Measurements from ENCODE around the gene MGLL.

MGLL gene

DNA sequence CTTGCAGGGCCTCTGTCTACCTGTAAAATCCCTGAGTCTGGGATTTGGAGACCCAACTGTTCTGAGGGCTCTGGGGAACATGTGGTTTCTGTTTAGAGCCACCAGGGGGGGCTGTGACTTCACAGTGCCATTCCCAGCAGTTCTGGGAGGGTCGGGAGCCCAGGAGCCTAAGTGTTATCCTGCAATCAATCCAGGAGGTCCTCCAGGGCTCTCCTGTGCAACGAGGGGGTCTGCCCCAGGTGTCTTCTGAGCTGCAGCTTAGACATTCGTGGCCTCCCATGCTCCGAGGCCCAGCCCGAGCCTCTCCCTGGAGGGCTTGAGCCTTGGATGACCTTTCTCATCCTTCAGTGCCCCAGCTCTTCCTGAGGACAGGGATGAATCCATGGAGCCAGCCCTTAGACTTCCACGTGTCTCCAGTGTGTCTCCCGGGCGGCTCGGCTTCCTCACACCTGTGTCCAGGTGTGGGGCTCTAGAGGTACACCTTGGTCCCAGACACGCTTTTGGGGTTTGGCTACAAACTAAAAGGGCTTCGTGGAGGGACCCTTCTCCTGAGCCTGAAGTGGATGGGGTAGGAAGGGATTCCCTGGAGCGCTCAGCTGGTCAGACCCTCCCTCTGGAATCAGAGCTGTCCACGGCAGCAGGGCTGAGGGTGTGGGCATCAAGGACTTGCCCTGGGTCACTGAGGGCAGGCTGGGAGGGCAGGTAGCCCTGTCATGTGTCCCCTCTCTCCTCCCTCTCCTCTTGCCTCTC lies 169.9 kb downstream of the MGLL start:
- DNase-seq (ENCODE audit: low read depth) = no peak

GRCh38 chr3:127651516-127652172 lies 170.7 kb downstream of the MGLL start:
- no peak for DNase-seq (ENCODE audit: low read depth)

GRCh38 chr3:127650236-127650635 lies 172.1 kb downstream of the MGLL start:
- no peak for DNase-seq (ENCODE audit: low read depth)

GRCh38 chr3:127647845-127648204 lies 174.5 kb downstream of the MGLL start:
- DNase-seq (ENCODE audit: low read depth) = no peak

DNA sequence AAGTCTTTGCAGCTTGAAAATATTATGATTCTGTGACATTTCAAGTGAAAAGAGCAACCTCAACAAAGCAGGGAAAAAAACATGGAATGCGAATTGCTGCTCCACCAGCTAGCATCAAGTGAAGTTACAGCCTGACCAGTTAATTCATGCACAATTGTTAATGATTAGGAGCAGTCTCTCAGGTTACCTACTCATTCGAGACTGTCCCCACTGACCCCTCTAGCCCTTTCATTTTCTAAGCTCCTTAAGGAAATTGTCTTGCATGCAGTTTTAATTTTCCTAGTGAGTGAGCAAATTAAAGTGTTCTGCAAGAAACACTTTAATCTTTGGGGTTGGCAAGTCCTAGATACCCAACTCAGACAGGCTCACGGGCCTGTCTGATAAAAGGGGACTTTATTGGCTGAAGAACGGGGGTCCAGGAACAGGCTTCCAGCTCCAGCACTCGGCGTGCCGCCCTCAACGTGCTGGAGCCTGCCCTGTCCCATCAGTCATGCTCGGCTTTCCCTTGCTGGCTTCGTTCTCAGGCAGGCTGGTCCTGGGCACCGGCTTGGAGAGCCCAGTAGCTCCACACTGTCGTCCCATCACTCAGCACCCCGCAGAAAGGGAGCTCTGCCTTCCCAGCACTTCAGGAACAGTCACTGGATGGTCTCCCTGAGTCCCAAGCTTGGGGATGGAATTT lies 175.0 kb downstream of the MGLL start:
- DNase-seq (ENCODE audit: low read depth) = no peak

DNA sequence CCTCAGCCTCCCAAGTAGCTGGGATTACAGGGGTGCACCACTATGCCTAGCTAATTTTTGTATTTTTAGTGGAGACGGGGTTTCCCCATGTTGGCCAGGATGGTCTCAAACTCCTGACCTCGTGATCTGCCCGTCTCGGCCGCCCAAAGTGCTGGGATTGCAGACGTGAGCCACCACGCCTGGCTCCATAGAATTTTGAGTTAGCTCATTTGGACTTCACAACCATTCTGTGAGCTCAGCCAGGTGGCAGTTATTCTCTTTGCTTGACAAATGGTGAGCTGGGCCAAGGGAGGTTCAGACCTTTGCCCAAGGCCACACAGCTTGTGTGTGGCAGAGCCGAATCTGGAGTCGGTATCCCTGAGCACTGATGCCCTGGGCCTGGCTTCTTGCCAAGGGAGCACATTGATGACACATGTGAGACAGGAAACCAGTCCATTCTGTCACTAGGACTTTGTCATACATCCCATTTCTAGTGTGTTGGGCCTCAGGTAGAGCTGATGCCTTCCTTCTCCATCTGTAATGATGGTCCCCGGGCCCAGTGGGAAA lies 175.7 kb downstream of the MGLL start:
- no peak for DNase-seq (ENCODE audit: low read depth)

DNA sequence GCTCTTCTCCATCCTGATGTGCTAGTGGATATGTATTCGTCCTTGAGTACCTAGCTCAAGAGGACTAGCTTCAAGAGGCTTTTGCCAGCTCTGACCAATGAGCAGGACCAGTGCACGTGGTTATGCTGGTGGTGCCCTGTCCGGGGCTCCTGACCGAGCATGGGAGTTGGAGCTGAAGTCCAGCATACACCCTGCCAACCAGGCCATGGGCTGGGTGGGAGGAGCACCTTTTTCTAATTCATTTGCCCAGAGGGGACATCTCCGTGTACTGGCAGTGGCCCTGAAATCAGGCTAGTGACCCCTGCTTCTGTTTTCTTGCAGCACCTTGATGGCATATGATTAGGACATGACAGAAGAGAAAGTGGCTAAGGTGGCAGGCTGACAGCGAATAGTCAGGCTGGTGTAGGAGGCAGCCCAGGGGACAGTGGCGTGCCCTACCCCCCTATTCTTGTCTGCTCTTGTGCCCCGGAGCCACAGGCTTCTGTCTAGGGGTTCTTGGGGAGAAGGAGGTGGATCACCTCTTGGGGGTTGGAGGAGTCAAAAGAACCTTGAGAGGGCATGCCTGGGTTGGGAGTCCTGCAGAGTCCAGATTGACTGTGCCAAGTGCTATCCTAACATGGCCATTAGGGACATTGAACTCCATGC lies 176.8 kb downstream of the MGLL start:
- DNase-seq (ENCODE audit: low read depth) = no peak

- no peak for DNase-seq (ENCODE audit: low read depth)
Observed at GRCh38 chr3:127644641-127645370, 177.5 kb downstream of the MGLL start.

- no peak for DNase-seq (ENCODE audit: low read depth)
Observed at GRCh38 chr3:127640042-127640355, 182.3 kb downstream of the MGLL start.

- DNase-seq (ENCODE audit: low read depth) = no peak
Observed at GRCh38 chr3:127639173-127640041, 182.9 kb downstream of the MGLL start.

Measured in non-pigmented ciliary epithelial cell (primary cell).